ENCODE measurements around the gene IGF2.

Gene IGF2

GRCh38 chr11:2122222-2122906 is 16.8 kb downstream of the IGF2 start:
- DNase-seq, result no peak

GRCh38 chr11:2121227-2122130 is 17.7 kb downstream of the IGF2 start:
- DNase-seq, result no peak

- no peak for DNase-seq
Observed at GRCh38 chr11:2120359-2121100, 18.7 kb downstream of the IGF2 start.

- no peak for DNase-seq
Observed at GRCh38 chr11:2118677-2119076, 20.5 kb downstream of the IGF2 start.

DNA sequence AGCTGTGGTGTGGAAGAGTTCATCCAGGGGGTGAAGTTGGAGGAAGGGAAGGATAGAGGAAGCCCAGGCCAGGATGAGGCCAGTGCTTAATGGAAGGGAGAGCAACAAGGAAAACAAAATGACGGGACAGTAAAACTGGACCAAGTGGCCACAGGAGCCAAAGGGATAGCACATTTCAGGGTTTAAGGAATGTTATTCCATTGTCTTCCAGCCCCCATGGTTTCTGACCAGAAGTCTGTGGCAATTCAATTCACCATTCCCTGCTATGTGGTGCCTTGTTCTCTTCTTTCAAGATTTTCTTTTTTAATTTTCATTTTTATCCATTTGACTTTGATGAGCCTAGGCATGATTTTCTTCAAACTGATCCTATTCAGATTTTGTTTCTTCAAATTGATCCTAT is 22.5 kb downstream of the IGF2 start:
- DNase-seq, result no peak

DNA sequence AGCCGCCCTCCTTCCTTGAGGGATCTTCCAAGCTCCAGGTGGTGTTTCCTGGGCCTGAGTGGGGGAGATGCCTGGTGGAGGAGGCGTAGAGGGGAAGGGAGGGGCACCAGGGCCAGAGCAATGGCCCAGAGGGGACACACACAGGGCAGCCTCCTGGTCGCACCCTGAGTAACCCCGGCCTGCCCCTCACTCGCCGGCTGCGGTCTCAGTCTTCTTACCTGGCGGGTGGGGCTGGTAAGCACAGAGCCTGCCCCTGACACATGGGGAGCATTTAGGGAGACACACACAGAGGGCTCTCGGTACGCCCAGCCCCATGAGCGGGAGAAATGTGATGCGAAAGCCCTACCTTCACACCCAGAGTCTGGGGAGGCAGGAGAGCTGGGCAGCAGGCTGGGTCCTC is 23.9 kb downstream of the IGF2 start:
- no peak for DNase-seq

- no peak for DNase-seq
Observed at GRCh38 chr11:2114430-2115241, 24.6 kb downstream of the IGF2 start.

- DNase-seq, result no peak
Observed at GRCh38 chr11:2113776-2114175, 25.4 kb downstream of the IGF2 start.

GRCh38 chr11:2110521-2110920 is 28.7 kb downstream of the IGF2 start:
- no peak for DNase-seq

DNA sequence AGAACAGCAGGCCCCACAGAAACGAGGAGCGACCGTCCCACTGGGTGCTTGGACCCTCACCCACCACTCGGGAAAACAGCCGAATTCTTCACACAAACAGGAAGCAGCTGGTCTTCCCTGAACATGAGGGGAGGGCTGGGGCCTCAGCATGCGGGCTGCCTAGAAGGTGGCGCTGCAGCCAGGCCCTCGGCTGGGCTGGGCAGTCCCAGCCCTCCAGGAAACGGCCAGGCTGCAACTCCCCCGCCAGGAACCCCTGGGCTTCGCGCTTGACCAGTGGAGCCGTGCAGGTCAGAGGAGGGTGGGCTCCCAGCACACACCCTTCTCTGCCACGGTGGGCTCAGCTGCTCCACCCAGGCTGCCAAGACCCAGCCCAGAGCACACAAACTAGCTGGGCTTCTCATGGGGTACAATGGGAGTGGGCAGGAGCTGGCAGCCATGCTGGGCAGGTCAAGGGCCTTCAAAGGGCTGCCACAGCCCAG is 29.6 kb downstream of the IGF2 start:
- no peak for DNase-seq

DNA sequence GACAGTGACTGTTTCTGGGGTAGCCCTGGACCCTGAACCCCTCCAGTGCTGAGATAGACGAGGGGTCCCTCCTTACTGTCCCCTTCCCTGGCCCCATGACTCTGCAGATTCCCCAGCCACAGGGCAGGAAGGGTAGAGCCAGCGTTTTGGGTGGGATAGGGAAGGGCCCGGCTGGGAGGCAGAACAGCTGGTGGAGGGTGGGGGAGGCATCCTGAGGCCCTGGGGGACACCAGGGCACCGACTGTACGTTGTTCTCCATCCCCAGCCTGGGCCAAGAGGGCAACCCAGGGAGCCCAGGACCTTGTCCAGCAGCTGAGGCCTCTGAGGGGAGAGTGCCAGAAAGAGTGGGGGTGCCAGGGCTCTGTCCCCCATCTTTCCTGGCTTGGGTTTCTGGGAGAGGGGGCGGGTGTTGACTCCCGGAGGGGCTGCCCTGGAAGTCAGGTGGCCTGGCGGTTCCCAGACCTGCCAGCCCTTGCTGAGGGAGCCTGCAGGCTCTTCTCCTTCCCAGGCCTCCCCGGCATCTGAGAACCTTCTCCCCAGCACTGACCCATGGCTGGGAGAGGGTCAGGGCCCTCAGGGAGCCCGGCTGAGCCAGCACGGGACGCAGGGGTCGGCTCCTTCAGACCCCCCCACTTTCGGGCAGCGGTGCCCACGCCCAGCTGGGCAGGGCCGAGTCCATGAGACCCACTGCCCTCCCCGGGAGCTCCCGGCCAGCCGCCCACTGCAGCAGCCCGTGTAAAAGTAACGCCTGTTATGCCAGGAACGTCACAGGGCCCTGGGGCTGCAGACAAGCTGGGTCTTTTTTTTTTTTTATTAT is 30.3 kb downstream of the IGF2 start:
- no peak for DNase-seq

- no peak for DNase-seq
Observed at GRCh38 chr11:2107941-2108630, 31.1 kb downstream of the IGF2 start.

- DNase-seq, result no peak
Observed at GRCh38 chr11:2107521-2107920, 31.7 kb downstream of the IGF2 start.

DNA sequence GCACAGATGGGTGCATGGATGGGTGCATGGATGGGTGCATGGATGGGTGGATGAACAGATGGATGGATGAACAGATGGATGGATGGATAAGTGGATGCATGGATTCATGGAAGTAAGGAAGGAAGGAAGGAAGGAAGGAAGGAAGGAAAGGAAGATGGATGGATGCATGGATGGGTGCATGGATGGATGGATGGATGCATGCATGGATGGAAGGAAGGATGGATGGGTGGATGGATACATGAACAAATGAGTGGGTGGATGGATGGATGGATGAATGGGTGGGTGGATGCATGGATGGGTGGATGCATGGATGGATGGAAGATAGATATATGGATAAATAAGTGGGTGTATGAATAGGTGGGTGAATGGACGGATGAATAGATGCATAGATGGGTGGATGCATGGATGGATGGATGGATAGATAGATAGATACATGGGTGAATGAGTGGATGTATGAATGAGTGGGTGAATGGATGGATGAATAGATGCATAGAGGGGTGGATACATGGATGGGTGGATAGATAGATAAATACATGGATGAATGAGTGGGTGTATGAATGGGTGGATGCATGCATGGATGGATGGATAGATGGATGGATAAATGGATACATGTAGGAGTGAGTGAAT is 32.5 kb downstream of the IGF2 start:
- no peak for DNase-seq

GRCh38 chr11:2105511-2105910 is 33.7 kb downstream of the IGF2 start:
- DNase-seq, result no peak

GRCh38 chr11:2104524-2105440 is 34.4 kb downstream of the IGF2 start:
- DNase-seq, result no peak

GRCh38 chr11:2103668-2104523 is 35.3 kb downstream of the IGF2 start:
- DNase-seq, result no peak

- no peak for DNase-seq
Observed at GRCh38 chr11:2102883-2103213, 36.3 kb downstream of the IGF2 start.

Measured in SIG-M5 (cell line).